Measurements from ENCODE around the gene DSTN.

DSTN gene

DNA sequence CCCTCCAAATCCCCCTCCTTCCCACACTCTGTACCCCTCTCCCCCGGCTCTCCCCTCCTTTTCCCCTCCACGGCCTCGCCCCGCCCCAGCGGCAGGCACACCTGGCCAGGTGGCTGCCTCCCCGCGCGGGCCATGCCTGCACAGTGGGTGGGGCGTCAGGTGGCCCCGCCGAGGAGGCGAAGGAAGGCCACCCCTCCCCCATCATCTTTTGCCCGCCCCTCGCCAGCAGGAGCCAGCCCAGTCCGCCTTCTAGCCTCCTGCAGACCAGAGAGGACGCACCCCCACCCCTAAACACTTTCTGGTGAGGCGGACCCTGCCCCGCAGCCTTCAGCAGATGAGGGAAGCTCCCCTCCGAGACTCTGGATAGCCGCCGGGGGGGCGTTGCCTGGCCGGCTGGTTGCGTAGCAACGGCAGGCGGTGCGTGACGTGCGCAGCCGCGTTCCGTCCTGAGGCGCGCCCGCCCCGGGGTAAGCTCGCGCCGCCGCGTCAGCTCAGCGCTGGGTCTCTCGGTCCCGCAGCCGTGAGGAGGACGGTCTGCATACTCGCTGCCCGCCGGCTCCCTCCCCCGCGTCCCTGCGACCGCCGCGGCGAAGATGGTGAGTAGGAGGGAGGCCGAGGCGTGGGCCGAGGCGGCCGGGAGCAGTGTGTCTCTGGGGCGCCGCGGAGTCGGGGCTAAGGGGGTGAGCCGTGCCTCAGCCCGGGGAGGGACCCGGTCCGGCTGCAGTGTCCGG lies at the start of gene DSTN:
DSTN (plus strand) TSS at position 460 of the 731 bp plus-strand sequence; CDS start at position 594, 134 bp downstream.
- in situ Hi-C loops (cut with HindIII; ENCODE audit: low sequenced_read_pairs), result loop anchor here (5.0 kb wide), 2 partner anchors 37 to 62 kb away; partner anchors contain the start of gene BFSP1

DNA sequence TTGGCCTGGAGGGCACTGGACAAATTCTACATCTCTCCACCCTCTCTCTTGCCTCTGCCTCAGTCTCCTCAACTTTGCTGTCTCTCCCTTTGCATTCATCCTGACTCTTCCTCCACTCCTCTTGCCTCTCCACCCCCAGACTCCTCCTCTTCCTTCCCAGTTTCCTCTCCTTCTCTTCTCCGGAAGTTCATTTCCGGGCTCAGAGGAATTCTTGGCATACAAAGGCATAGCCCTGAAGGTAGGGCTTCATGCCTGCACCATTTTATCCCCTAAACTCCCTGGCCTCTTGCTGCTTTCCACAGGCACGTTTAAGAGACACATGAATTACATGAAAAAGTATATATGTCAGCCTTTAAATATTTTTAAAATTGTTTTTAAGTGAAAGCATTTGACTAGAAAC lies 49.3 kb upstream of the DSTN start:
- in situ Hi-C loops (cut with HindIII; ENCODE audit: low sequenced_read_pairs), result loop anchor here (5.0 kb wide), 1 partner anchor 437 kb away; no protein-coding TSS in a partner anchor

DNA sequence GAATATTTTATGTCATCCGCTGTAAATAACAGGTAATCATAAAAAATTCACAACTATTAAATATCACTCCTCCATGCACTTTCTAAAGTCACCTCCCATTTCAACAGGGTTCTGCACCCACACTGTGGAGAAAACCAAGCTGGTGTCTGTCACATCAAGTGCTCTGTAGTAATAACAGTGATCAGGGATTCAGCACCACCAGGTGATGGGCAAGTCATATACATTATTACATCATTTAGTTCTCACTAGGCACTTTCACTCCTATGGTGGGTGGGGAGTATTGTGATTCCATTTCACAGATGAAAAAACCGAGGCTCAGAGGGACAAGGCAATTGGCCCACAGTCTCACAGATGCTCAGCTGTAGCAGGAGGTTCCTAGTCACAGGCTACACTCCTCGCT lies 47.3 kb upstream of the DSTN start:
- in situ Hi-C loops (cut with HindIII; ENCODE audit: low sequenced_read_pairs), result loop anchor here (5.0 kb wide), 1 partner anchor 435 kb away; no protein-coding TSS in a partner anchor

DNA sequence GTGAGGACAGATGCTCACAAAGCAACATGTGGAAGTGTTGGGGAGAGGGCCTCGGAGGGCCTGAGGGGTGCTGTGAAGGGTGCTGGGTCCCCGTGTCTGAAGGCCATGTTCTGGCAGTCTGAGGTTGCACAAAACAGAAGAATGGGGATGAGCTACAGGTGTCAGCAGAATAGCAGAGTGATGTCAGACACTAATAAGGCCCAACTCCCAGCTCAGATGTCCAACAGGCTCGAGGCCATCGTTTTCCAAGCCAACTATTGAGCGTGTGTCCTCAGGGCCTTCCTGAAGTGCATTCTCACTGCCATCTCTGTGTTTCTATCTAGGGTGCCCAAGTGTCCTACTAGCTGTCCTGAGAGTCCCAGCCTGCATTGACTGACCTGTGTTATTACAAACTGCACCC lies 46.5 kb upstream of the DSTN start:
- in situ Hi-C loops (cut with HindIII; ENCODE audit: low sequenced_read_pairs), result loop anchor here (5.0 kb wide), 1 partner anchor 434 kb away; no protein-coding TSS in a partner anchor

DNA sequence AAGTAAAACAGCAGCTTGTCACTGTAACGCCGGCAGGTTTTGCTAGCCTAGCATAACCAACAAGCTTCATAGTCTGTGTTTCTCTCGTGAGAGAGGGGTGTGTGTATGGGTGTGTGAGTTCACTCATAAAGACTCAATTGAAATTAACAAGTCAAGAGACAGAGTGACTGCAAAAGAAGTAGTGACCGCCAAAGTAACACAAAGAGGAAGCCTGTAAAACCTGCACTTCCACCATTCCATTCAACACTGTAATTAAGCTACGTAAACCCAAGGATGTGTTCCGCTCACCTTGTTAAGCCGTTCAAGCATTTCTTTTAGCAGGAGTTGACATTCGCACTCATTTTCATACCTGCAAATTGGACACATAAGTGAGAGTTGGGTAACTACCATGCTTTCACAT lies 45.3 kb upstream of the DSTN start:
- in situ Hi-C loops (cut with HindIII; ENCODE audit: low sequenced_read_pairs), result loop anchor here (5.0 kb wide), 1 partner anchor 433 kb away; no protein-coding TSS in a partner anchor

DNA sequence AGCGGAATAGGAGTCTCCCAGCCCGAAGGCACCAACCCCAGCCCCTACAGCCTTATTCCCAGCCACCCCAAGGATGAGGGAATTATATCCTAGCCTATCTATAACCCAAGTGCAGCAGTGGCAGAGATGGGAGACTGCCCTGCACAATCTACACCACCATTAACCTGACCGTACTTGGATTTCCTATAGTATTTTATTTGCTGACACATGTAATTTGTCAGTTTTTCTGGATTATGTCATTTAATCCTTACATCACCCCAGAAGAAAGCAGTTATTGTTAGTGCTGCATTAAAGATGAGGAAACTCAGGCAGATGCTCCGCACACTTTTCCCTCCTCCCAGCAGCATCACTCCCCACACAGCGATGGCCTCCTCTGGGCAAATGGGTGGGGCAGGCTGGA lies 44.7 kb upstream of the DSTN start:
- in situ Hi-C loops (cut with HindIII; ENCODE audit: low sequenced_read_pairs), result no loop called here

DNA sequence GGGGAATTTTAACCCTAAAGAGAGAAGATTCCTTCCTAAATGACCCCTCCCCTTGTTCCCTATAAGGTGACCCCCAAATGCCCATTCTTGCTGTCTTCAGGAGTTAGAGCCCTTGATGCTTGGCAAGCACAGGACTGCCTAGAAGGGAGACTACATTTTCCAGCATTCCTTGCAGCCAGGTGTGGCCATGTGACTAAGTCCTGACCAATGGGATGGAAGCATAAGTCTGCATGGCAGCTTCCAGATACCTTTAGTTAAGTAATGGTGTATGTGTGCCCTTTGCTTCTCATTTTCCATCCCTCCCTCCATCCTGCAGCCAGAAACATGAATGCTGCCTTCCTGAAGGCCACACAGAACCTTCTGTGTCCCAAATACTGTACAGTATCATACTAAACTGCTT lies 44.2 kb upstream of the DSTN start:
- in situ Hi-C loops (cut with HindIII; ENCODE audit: low sequenced_read_pairs), result no loop called here

DNA sequence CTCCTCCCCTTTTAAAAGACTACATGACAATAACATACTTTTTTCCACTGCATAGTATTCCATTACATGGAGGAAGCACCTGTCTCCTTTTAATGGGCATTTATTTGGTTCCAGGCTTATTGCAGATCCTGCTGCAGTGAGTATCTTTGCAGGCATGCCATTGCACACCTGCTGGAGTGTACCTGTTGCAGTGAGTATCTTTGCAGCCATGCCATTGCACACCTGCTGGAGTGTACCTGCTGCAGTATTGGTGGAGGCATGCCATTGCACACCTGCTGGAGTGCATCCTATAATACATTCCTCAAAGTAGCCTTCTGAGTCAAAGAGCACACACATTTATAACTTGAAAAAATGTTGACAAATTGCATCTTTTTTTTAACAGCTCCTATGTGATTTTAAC lies 40.3 kb upstream of the DSTN start:
- in situ Hi-C loops (cut with HindIII; ENCODE audit: low sequenced_read_pairs), result no loop called here

DNA sequence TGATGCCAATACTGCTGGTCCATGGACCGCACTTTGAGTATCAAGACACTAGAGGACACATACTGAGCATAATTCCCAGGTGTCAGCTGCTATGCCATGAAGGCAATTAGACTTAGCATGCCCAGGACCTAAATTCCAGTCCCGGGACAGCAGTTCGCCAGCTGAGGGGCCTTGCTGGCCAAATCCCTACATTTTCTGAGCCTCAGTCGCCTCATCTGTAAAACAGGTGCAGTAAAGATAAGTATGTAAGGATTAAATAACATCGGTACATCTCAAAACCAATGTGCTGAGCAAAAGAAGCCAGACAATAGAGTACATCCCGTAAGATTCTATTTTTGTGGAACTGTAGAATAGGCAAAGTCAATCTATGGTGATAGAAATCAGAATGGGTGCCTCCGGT lies 39.7 kb upstream of the DSTN start:
- in situ Hi-C loops (cut with HindIII; ENCODE audit: low sequenced_read_pairs), result loop anchor here (5.0 kb wide), 1 partner anchor 42 kb away; the partner anchor contains the start of gene DSTN

DNA sequence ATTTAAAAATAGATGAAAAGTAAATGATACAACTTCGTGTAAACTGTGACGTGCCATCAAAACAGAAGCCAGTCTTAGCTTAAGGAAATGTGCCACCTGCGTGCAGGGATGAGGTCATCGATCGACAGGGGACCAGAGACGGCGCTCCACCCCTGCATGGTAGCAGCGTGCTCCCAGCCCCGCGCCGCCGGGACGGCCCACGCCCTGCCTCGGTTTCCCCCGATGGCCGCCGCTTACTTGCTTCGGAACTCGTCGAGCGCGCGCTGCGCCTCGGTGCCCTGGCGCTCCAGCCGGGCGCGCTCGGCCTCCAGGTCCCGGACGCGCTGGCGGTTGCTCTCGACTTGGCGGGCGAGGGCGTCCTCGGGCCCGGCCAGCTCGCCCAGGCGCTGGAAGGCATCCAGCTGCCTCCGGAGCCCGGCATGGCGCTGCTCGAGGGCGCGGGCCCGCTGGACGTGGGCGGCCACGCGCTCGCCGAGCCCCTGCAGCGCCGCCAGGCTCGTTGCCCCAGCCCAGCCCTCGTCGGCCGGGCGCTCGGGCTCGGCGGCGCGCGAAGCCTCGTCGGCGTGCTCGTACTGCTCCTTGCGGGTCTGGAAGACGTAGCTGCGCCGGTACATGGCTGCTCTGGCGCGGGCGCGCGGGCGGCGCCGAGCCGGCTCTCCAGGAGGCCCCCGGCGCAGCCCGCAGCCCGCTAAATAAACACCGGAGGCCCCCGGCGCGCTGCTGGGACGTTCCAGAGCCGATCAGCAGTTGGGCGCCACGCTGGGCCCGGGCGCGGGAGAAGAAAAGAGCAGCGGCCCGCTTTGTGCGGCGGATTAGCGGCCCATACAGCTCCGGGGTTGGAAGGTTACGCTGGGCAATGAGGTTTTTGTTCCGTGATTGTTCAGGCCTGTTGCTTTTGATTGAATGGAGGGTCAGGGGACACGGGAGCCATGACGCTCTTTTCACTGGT lies 38.9 kb upstream of the DSTN start, which contains the start of gene BFSP1:
BFSP1 (minus strand) TSS at position 664 of the 949 bp plus-strand sequence; CDS start at position 614, 50 bp downstream.
- in situ Hi-C loops (cut with HindIII; ENCODE audit: low sequenced_read_pairs), result loop anchor here (5.0 kb wide), 1 partner anchor 41 kb away; the partner anchor contains the start of gene DSTN

DNA sequence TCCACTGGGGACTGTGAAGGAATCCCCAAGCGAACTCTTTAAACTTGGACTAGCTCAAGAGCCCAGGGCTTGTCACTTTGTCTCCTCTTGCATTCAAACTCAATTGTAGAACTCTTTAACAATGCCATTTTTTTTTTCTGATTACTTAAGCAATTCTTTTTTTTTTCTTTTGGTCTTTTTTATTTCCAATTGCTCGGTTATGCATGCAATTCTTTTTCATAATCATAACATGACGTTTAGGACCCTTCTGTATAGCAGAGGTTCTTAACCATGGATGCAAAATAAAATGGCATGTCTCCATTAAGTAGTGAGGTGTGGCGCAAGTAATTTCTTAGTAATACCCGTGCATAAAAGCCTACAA lies 38.2 kb upstream of the DSTN start:
- in situ Hi-C loops (cut with HindIII; ENCODE audit: low sequenced_read_pairs), result loop anchor here (5.0 kb wide), 1 partner anchor 41 kb away; the partner anchor contains the start of gene DSTN

DNA sequence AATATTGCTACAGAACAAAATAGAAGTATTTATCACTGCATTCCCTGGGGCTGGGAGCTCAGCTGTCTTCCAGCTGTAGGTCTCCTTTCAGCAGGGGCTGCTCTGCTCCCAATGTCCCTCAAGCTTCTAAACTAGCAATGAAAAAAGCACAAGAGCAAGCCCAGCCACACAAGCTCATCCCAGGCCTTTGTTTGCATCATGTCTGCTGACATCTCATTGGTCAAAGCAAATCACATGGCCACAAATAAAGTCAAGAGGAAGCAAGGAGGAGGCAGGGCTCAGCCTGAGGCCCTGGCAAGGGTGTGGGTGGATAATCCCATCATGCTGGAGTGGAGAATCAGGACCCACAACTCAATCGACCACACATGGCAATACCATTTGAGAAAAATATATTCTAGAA lies 36.5 kb upstream of the DSTN start:
- in situ Hi-C loops (cut with HindIII; ENCODE audit: low sequenced_read_pairs), result loop anchor here (5.0 kb wide), 1 partner anchor 39 kb away; the partner anchor contains the start of gene DSTN

DNA sequence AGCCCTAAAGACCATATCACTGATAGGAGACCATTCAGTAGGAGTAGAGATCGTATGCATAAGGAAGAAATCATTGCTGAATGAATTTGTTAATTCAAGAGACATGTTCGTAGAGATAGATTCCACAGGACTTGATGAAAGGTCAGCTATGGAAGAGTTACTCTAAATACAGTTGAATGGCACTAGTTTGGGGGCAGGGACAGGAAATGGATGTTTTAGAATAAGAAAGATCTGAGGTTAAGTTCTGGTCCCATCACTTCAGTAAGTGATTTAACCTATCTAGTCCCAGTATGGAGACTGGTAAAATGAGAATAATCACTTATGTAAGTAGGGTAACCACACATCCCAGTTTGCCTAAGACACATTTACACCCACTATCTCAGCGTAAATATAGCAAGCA lies 35.8 kb upstream of the DSTN start:
- in situ Hi-C loops (cut with HindIII; ENCODE audit: low sequenced_read_pairs), result loop anchor here (5.0 kb wide), 1 partner anchor 38 kb away; the partner anchor contains the start of gene DSTN

DNA sequence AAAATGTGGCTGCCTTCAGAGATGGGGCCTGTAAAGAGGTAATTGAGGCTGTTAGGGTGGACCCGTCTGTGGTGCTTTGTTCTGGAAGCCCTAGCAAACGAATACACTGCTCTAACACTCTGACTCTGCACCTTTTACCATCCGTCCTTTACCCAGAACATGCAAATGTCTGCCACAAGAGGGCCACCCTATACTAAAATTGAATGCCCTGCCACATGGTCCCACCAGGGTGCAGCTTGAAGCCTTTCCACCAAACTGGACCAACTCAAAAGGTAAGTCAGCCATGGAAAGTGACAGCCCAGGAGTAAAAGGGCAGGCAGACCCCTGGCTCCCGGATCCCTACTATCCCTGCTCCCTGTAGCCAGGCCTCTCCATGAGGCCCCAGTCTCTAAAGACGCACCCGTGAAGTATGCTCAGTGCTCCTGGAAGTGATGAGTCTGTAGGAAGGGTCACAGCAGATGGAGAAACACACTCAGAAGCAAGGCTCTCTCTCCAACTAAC lies 32.9 kb upstream of the DSTN start:
- in situ Hi-C loops (cut with HindIII; ENCODE audit: low sequenced_read_pairs), result no loop called here

DNA sequence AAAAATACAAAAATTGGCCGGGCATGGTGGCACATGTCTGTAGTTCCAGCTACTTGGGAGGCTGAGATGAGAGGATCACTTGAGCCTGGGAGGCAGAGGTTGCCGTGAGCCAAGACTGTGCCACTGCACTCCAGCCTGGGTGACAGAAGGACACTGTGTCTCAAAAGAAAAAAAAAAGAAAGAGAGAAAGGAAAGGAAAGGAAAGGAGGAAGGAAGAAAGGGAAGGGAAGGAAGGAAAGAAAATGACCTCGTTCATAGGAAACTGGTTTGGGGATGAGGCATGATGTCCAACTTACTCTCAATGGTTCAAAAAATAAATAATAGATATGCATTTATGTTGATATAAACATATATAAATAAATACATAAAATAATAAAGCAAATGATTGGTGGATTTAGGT lies 31.9 kb upstream of the DSTN start:
- in situ Hi-C loops (cut with HindIII; ENCODE audit: low sequenced_read_pairs), result no loop called here

DNA sequence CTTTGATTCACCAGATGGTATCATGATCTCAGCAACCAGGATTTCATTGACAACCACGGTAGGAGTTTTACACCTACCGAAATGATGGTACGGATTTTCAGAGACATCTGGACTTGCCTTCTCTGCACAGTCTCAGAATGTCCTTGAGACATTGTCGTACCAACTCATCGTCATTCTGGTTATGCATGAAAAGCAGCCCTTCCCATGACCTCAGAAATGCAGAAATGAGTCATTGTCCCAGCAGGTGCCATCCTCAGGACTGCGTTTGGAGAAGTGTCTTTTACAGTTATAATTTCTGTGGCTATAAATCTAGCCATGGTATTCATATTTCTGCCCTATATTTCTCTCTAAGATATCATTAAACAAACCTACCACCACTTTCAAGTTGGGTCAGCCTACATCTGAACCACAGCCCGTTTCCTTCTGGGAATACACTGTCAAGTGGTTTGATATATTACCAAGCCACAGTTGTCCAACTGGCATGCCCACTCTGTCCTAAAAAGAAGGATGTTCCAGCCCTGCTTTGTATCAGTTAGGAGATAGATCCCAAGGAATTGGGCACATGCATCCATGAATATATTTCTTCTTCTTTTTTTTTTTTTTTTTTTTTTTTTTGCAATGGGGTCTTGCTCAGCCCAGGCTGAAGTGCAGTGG lies 31.2 kb upstream of the DSTN start:
- in situ Hi-C loops (cut with HindIII; ENCODE audit: low sequenced_read_pairs), result no loop called here

DNA sequence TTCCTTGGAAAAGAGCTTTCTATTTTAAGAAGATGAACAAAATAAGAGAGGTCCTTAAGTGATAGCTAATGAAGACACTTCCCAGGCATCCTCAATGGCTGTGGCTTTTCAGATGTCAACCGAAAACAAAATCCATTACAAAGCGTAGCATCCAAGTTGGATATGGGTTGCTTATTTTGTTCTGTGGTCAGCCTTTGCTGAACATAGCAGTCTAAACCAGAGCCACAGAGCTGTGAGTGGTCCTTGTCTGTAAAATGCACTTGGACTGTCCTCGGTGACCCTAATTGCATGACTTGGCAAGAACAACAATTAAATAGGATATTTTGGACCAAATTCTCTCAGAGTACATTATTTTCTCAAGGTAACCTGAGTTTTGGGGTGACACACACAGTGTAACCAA lies 28.3 kb upstream of the DSTN start:
- in situ Hi-C loops (cut with HindIII; ENCODE audit: low sequenced_read_pairs), result no loop called here

DNA sequence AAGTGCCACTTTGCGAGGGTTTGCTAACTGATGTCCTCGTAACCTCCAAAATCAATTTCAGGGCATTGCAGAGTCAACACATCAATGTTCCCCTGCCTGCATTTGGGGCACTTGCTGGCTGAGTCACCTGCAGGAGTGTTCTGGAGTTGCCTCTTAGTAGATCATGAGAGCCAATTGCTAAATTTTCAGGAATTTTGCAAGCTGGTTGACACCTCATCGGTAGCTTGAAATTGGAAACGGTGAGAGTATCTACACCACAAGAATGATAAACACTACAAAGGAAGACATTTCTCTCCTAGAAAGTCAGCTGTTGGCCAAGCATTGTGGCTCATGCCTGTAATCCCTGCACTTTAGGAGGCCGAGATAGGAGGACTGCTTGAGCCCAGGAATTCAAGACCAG lies 27.9 kb upstream of the DSTN start:
- in situ Hi-C loops (cut with HindIII; ENCODE audit: low sequenced_read_pairs), result no loop called here

DNA sequence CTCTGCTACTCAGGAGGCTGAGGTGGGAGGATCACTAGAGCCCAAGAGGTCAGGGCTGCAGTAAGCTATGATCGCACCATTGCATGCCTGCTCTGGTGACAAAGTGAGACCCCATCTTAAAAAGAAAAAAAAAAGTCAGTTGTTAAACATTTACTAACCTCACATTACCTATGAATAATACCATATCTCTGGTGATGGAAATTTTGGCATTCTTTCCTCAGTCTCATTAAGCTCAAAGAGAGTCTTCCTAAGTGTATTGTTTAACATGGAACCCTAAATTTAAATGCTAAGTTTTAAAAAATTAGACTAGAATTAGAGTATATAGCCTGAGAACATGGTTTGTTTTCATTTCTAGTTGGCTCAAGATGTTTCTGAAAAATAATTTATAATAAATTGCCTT lies 27.4 kb upstream of the DSTN start:
- in situ Hi-C loops (cut with HindIII; ENCODE audit: low sequenced_read_pairs), result no loop called here

DNA sequence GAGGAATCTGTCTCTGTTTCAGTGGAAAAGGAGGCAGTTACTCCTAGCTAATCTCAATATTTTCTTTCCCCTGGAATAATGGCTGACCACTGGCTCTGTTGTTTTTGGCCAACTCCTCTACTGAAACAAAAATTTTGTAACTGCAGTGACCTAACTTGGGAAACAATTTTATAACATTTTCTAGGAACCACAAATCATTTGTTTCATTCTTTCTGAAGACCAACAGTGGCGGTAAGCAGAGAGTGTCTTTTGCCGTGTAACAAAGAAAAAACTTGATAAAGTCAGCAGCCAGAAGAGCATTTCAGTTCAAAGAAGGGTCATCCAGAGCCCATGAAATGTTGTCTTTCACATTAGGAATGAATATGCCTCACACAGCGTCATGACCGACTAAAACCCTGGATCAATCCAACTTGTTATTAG lies 26.9 kb upstream of the DSTN start:
- in situ Hi-C loops (cut with HindIII; ENCODE audit: low sequenced_read_pairs), result no loop called here
